HK-2 (cell line): ENCODE results near the gene KIF13A.
"Not testable (repeated sequence)": the region's sequence is repeated elsewhere in the genome, so short reads cannot be mapped to it uniquely, and the experiment has no call there.

Experiments used
- DNase-seq: peaks from one replicate; pipeline ENCODE4 v3.0.0-alpha.2; 2018; ENCODE audit not compliant: unreplicated experiment

KIF13A gene

DNA sequence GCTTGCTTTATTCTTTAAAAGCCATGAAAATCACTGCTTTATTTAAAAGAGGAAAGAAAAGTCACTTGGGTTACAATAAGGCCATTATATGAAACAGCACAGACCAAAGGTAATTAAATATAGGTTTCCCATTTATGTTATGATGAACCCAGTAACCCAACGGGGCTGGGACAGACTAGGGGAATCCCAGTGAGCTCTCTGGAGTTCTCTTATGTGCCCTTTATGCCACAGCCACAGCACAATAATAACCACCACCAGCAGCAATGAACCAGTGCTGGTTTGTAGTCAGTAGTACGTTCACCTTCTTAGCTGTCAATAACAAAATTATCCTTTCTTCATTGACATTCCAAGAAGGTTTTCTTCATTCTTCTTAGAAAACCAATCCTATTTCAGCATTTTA lies 87.4 kb downstream of the KIF13A start:
- no peak for DNase-seq

DNA sequence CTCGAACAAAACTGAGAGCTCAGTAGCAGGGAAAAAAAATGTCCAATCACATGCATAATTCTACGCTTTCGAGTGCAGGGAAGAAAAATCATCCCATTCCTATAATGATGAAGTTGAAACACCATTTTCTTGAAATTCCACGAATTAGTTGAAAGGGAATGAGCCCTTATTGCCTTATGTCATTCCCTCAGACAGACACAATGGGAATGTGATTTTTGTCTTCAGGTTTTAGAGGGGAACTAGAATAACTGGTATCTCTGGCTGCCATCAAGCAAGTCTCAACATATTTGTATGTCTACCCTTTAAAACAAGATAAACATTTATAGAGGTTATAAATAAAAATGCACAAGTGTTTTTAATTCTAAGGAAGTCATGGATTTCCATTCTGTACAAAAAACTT lies 87.9 kb downstream of the KIF13A start:
- DNase-seq, result no peak

DNA sequence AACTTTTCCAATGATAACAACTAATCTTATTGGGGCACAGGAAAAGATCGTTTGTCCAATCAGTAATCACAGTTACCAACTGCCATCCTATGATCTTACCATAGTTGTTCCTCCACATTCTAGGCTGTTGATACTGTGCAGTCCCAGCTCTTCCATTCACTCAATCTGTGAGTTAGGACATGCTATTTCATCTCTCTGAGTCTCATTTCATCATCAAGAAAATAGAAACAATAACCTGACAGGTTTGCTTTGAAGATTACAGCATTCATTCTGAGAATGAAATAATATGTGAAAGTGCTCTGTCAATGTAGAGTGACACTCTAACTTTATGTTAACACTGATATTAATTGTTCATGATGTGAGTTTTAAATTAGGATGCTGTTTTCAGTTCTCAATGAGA lies 89.8 kb downstream of the KIF13A start:
- DNase-seq, result no peak

DNA sequence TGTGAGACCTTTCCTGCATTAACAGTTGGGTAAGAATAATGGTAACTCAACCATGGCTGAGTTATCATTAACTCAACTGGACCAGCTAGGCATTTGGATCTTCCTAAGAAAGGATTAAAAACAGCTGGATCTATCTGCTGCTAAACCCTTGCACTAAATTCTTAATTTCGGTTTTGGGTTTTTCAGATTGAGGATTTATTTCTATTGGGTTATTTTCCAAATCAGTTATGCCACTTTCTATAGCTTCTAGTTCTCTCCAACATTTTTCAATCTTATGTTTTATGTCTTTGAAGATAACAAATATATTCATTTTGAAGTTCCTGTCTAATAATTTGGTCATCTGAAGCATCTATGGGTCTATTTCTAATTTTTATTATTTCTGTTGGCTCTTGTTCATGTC lies 92.5 kb downstream of the KIF13A start:
- DNase-seq, result no peak

DNA sequence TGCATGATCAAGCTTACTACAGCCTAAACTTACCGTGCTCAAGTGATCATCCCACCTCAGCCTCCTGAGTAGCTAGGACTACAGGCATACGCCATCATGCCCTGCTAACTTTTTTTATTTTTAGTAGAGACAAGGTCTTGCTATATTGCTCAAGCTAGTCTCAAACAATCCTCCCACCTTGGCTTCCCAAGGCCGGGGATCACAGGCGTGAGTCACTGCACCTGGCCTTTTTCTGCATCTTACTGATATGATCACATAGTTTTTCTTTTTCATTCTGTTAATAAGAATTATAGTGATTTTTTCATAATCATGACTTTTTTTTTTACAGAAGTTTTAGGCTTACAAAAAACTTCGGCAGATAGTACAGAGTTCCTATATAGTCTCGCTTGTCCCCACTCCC lies 93.2 kb downstream of the KIF13A start:
- no peak for DNase-seq

DNA sequence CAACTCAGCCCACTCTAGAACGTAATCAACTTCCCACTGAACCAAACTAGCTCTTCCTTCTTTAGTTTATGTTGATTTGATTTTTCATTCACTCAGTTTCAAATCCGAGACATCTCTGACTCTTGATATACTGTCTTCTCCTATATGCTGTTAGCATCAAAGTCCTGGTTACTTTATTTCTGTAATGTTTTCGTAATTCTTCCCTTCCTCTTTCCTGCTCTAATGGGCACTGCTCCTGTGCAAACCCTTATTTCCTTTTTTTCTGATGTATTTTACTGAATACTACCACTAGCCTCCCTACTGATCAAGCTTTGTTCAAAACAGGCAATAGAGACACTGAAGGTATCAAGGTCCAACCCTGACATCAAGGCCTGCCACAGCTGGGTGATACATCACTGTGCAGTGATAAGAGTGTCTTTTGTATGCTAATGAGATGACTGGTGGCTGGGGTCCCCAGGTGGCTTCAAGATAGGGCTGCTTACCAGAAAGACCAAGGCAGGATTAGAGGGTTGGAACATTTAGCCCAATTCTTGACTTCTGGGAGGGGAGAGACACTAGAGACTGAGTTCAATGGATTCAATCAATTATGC lies 95.2 kb downstream of the KIF13A start:
- DNase-seq, result no peak

DNA sequence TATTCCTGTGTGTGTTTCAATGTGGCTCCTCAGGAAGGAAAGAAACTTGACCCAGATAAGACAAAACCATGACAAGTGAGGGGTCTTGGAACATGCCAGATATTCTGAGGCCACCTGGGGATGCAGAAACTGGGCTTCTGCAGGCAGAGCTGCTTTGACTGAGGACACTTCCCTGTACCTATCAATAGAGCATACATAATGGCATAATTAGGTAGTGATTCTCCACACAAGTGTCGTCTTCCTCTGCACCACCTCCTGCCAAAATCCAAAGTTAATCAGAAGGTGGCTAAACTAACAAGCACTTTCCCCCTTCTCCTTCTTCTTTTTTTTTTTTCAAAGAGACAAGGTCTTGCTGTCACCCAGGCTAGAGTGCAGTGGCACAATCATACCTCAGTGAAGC lies 97.1 kb downstream of the KIF13A start:
- DNase-seq, result no peak

DNA sequence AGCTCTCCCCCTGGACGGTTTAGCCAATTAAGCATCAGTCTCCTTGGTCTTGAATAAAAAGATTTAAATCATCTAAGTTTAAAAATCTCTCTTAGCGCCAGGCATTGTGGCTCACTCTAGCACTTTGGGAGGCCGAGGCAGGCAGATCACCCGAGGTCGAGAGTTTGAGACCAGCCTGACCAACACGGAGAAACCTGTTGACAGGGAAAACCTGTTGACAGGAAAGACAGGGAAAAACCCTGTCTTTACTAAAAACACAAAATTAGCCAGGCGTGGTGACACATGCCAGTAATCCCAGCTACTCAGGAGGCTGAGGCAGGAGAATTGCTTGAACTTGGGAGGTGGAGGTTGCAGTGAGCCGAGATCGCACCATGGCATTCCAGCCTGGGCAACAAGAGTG lies 97.7 kb downstream of the KIF13A start:
- DNase-seq, result not testable (repeated sequence)

DNA sequence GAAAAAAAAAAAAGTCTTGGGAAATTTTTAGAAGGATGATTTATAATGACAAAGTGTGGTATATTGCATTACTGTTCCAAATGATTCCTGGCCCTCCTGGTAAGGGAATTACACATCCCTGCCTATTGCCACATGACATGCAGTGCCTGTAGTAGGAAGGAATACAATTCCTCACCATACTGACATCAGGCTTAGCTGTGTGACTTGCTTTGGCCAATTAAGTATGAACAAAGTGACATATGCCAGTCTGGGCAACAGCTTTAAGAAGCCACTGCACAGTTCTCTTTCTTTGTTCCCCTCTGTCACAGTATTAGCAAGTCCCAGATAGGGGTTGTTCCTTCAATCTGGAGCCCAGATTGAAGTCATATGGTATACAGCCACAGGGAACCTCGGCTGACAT lies 100.5 kb downstream of the KIF13A start:
- no peak for DNase-seq

DNA sequence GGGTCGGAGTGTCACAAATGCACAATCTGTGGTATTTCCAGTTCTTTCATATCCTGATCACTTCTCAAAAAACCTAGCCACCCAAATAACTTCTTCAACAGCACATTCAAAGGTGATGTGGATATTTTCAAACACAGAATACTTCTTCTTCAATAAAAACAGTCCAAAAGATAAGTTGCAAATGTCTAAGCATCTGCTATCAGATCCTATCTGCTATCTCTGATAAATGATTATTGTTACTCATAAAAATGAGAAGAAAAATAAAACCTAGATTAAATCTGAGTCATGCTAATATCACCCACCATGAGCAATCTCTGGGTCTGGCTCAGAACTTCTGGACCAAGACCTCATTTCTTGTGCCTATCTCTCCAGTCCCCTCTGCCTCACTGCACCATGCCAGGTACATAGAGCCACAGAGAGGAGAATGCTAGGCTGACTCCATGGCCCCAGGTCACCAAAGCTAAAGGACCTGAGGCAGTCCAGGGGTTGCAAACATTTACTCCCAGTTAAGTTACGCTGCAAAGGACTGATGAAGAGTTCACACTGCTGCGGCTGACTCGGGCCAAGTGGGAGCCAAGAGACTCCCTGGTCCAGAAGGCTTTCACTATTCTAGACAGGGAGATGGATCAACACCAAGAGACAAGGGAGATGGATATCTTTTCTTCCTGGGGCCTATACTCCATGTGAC lies 101.4 kb downstream of the KIF13A start:
- no peak for DNase-seq

DNA sequence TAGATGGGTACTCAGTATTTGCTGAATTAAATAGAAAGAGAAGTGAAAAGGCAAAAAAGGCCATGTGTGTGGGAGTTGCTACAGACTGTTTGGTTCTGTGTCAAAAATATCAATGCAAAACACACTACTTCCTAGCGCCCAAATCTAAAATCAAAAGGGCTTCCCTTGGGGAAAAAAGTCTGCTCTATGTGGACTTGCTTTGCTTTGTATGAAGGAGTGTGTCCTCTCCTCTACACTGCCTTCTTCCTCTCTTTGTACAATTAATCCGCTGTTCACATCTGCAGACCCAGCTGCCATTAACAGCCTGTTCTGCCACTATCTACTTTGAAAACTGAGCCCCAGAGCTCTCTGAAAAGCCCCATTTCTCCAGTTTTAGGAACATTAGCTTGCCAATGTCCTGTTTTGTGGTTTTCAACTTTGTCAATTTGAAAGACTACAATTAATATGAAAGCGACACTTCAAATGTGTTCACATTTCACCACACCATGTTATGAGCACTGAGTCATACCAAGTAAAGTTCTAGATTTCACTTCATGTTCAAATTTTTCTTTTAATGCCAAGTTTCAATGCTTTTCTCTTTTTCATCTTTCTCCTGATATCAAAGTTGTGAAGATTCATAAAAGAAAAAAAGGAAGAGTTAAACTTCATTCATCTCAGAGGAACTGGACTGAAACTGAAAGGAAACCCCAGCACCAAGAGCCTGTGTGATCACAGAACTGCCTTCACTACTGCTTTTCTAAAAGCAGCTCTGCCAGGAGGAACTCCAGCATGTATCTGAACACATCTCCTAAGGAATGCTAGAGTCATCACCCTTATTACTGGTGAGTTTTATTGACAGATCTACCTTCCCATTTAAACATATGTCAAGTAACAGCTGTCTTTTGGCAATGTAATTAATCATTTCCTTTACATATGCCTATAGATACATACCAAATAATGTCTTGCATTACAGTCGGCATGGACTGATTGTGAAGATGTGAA lies 102.6 kb downstream of the KIF13A start:
- DNase-seq, result no peak

DNA sequence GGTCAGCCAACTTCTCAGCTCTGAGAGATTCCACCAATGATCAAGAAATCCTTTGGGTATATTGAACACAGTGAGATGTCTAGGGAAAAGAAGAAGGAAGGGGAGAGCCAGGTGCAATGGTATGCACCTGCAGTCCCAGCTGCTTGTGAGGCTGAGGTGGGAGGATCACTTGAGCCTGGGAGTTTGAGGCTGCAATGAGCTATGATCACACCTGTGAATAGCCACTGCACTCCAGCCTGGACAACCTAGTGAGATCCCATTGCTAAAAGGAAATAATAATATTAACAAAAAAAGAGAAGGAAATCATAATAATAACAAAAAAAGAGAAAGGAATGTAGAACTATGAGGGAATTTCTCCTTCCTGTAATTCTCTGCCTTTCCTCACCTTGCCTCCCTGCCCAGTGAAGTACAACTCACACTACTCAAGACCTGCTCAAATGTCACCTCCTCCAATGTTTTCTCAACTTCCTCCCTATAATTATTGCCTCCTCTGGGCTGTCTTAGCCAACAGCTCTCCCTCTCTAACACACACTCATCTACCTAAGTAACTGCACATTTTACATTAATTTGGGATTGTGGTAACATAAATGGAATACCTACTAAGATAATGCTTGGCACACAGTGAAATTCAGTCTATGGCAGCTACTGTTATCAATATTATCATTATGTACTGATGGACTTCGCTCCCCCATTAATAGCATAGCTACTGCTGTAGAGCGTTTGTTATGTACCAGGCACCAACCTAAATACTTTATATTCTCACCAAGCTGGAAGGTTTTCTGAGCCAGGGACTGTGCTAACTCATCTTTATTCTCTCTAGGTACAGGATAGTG lies 103.6 kb downstream of the KIF13A start:
- no peak for DNase-seq

DNA sequence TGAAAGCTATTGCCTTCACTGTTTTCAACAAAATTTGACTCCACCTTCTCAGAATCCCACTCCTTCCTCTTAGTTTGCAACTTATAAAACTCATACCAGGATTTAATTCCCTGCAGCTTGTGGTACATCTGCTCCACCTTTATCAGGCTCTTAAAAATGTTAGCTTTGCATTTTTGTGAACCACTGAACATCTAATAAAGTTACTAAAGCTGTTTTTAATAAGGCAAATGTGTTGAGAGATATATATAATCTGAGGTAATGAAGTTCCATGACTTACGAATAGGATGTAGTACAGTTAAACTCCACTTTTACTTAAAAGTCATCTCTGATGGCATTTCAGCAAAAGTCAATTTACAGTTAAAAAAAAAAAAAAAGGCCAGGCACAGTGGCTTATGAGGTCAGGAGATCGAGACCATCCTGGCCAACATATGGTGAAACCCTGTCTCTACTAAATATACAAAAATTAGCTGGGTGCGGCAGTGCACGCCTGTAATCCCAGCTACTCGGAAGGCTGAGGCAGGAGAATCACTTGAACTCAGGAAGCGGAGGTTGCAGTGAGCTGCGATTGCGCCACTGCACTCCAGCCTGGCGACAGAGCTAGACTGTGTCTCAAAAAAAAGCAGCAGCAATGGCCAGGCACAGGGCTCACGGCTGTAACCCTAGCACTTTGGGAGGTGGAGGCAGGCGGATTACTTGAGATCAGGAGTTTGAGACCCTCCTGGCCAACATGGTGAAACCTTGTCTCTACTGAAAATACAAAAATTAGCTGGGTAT lies 106.2 kb downstream of the KIF13A start:
- no peak for DNase-seq

DNA sequence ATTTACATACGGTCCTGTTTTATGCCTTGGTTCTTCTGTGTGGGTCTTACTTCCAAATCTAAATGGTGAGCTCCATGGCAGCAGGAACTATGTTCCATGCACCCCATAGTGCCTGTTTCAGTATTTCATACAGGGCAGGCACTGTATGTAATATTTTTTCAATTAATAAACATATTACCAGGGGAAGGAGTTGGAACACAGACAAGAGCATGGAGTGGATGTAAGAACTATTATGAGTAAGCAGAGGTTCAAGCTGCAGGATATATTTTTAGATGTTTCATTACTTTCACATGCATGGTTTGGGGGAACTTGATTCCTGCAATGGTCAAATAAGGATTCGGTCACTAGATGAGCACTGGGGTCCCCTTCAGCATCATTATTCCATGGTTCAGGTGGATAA lies 108.3 kb downstream of the KIF13A start:
- DNase-seq, result no peak

DNA sequence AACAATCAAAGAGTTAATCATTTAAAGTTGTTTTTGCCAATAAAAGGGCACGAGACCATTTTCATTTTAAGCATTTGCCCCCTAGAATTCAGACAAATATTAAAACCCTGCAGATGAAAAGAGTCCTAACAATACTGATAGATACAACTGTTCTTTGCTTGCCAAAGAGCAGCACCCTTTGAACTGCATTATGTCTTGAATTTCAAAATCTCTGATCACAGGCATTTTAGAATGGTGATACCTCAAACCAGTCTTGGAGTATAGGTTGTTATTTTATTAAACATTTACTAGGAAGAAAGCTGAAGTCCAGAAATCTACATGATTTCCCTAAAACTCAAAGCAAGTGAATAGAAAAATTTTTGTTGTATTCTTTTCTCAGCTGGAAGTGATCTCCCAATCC lies 108.7 kb downstream of the KIF13A start:
- DNase-seq, result no peak

DNA sequence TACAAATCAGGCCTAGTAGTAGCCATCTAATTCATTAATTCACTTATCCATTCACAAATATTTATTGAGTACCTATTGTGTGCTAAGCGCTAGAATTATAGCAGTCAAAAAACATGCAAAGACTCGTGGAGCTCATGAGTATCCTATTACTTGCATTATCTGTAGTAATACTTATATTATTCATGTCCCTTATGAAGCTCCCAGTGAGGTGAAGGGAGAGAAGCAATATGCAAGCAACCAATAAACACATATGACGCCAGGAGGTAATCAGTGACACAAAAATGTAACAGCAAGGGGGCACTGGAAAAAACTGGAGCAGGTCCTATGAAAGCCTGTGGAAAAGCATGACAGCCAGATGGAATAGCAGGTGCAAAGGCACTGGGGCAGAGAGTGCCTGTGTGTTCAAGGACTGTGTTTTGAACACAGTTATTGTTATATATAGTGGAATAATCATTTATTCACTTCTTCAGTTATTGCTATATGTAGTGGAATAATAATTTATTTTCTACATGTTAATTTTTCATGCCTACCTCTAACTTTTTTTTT lies 109.5 kb downstream of the KIF13A start:
- no peak for DNase-seq

DNA sequence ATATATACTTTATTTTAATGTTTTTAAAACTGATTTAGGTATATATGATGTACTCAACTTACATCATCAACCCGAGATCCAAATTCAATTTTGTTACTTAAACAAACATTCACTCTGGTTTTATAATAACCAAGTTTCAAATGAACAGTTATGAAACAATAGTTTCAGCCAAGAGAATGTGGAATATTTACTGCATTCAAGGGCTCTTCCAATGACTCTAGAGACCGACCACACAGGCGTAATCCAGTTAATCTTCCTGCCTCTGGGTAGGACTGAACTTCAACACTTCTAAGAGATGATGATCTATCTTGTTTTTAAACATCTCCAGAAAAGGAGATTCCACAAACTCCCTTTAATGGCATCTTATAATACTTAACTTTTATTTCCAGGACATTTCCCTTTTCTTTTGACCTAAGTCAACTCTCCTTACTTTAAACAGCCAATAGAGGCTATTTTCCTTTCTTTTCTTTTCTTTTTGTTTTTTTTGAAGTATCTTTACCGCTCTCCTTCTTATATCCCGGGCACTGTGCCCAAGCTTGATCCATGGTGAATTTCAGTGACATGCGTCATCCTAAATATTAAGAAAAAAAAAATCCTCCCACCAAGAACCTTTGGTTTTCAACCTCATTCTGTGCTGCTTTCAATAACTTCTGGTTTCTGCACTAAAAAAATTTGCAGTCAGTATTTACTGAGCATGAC lies 110.1 kb downstream of the KIF13A start:
- no peak for DNase-seq

DNA sequence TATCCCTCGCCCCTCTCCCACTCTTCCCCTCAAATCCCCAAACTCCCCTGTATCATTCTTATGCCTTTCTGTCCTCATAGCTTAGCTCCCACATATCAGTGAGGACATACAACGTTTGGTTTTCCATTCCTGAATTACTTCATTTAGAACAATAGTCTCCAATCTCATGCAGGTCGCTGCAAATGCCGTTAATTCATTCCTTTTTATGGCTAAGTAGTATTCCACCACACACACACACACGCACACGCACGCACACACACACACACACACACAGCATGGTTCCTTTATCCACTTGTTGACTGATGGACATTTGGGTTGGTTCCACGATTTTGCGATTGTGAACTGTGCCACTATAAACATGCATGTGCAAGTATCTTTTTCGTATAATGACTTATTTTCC lies 112.7 kb downstream of the KIF13A start:
- no peak for DNase-seq

DNA sequence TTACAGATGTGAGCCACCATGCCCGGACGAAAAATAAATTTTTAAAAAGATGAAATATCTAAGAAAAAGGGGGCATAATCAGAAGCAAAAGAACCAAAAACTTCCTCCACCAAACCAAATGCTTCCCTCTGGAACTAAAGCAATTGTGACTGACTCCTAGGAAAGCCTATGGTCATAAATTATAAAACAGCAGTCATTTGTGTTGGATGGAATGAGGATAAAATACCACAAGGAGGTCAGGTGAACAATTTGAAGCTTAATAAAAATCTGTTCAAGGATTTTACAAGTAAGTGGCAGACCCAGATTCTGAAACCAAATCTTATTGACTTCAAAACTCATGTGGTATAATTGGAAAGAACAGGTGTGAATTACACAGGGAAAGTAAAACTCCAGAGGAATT lies 114.5 kb downstream of the KIF13A start:
- no peak for DNase-seq

DNA sequence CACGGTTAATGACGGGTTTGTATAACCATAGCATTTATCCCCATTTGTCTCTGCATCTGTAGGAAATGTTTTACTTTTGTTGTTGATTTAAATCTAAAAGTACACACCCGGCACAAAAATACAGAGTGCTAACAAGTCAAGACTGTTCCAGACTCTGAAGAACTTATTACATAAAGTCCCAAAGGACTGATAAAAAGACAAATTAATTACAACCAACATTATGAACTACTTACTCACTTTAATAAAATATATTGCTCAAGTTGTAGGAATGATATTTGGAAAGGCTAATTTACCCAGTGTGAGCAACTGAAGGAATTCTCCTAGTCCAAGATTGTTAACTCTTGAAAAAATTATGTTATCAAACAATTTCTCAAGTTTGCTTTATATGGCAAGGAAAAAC lies 115.6 kb downstream of the KIF13A start:
- no peak for DNase-seq
